NCI-H187 (cell line): ENCODE data around the gene AP2A2.
A peak's percentile ranks its signal among the peaks of the same experiment; 100 is the strongest.

Experiments
- DNase-seq, 2 experiments: peaks; one replicate each; lab custom pipeline; 2025; lab: John Stamatoyannopoulos, UW

AP2A2 gene

DNA sequence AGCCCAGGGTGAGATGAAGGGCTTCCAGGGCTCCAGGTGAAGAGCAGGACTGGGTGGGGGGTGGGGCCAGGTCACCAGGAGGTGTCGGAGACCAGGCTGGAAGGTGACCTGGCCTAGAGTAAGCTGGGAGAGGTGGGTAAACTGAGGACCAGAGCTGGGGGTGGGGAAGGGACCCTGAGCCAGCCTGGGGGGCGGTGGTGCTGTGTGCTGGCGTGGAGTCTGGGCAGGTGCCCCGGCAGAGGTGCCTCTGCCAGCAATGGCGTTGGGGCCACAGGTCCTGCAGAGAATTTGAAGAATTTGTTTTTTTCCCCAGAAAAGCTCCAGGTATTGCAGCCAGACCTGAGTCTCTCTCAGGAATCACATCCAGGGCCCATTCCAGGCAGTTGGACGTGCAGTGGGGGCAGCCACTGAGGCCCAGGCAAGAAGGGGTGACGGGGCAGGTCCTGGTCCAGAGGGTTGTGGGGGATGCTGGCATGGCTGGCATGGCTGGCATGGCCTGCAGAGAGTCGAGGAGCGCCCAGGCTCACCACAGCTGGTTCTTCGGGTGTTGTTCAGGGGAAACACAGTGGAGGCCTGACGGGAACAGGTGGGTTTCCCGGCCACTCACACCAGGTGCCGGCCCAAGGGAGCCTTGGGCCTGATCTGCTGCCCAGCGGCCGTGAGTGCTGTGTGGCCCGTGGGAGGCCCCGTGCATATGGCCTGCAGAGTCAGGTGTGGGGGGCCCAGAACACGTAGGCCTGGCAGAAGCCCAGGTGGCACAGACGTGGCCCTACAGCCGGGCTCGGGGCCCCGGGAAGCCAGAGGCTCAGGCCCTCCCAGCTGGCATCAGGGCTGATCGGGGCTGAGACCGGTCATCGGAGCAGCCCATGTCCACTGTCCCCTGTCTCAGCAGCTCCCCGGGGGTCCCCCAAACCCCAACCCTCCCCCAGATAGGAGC, 117.2 kb downstream of the AP2A2 start:
- DNase-seq, result no peak

DNA sequence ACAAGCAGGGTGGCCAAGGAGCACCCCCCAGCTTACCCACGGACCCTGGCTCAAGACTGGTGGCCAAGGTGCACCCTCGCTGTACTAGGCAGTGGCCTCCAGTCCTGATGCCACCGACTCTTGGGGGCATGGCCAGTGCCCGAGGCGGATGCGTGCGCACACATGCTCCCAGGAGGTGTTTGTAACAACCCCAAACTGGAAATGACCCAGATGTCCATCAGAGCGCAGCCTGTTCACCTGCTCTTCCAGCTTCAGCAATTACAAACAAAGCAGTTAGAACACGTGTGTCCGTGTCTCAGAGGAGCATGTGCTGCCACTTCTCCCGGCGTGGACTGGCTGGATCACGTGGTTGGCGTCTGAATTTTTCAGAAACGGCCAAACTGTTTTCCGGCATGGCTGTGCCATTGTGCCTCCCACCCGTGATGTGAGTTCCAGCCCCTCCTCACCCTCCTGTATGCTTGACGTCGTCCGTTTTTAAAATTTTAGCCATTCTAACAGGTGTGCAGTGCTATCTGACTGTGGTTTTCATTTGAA, 118.0 kb downstream of the AP2A2 start:
- DNase-seq, result no peak

DNA sequence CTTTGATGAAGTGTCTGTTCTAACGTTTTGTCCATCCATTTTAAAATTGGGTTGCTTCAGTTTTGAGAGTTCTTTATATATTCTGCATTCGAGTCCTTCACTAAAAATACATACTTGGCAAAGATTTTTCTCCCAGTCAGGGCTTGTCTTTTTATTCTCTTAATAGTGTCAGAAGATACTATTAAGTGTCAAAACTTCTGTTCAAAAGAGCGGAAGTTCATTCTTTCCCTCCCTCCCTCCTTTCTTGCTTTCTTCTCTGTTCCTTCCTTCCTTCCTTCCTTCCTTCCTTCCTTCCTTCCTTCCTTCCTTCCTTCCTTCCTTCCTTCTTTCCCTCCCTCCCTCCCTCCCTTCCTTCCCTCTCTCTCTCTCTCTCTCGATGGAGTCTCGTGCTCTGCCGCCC, 118.5 kb downstream of the AP2A2 start:
- no peak for DNase-seq

DNA sequence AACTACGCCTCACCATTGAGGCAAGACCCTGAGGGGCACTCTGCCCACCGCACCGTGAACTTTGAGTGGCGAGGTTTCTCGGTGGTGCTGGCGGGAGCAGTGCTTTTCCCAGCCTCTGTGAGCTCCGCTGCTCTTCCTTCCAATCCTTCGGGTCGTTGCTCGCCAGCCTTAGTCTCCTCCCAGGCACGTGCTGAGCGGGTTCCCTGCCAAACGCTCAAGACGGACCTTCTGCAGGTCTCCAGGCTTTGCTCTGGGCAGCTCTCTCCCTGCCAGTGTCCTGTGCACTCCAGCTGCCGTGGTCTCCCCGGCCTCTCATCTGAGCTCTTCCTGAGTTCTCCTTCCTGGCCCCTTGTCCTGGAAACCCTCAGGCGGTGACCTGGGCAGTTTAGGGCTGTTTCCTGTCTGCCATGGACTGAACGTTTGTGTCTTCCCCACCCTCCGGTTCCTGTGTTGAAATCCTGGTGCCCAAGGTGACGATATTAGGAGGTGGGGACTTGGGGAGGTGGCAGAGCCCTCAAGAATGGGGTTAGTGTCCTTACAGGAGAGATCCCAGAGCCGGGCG, 122.0 kb downstream of the AP2A2 start:
- no peak for DNase-seq

DNA sequence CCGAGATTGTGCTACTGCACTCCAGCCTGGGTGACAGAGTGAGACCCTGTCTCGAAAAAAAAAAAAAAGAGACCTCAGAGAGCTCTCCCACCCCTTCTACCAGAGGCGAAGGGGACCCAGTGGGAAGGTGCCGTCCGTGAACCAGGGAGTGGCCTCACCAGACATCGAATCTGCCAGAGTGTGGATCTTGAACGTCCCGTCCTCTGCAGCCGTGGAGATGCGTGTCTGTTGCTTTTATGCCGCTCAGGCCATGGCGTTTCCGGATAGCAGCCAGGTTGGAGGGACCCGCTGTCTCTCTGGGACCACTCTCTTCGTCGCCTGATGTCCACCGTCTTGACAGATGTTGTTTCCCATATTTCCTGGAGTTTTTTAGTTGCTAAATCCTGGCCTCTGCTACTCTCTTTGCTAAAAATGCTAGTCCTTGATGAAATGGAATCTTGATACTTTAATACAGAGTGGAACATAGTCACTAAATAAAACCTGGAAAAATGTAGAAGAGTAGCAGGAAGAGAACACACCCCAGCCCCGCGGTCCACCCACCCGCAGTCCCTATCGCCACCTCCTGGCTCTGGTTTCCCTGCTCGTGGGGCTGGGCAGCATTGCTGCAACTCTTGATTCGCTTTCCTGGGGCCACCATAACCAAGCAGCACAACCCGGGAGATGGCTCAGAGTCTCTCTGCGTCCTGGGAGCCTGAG, 122.9 kb downstream of the AP2A2 start:
- DNase-seq, result no peak

DNA sequence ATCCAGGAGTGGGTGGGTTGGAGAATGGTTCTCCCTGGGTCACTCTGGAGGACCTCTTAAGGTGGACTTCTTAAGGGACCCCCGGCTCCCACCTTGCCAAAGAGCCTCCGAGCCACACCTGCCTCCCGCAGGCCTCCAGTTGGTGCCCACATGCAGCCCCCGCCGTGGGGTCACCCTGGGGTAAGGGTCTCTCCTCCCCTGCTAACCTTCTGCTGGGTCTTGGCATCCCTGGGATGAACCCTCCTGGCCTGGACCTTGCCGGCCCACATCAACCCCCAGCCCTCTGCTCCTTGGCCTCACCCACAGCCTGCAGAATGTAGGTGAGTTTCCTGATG, 123.4 kb downstream of the AP2A2 start:
- DNase-seq, result no peak

DNA sequence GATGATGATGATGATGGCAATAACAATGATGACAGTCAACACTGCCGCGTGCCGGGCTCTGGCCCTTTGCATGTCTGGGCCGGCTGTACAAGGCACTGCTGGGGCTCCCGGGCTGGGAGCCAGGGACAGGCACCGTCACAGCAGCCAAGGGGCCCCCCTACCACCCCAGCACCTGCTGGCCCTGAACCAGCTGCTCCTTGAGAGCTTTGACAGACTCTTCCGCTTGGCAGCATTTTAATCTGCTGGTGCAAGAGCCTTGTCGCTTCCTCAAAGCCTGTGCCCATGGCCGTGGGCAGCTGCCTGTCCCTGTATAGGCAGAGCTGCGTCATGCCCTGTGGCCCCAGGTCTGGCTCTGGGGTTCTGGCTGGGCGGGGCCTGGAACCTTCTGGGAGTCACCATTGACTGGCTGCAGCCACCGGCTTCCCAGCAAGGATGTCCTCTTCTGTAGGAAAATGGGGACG, 123.8 kb downstream of the AP2A2 start:
- no peak for DNase-seq

DNA sequence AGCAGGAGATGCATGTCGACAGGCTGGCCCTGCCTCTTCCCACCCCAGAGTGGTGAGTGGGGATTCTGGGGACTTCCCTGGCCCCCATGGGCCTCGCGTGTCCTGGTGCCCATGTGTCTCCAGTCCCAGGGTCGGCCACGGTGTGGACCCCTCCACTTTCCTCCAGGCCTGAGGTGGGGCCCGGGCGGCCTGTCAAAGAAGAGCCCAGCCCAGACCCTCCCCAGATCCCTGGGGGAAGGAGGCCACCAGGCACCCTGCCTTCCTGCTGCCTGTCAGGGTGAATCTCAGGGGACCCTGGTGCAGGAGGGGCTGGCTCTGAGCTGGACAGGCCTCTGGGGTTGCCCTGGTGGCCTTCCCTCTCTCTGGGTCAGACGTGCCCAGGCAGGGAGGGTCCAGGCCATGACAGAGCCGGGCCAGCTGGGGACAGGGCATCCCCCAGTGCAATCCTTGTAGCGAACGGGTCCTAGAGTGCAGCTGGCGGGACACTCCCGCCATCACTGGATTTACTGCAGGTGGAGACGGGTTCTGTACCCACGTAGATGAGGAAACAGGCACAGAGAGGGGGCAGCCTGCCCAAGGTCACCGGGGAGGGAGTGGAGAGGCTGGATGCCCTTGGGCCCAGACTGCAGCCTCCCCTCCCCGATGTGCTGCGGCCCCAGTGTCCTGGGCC, 124.4 kb downstream of the AP2A2 start:
- no peak for DNase-seq

DNA sequence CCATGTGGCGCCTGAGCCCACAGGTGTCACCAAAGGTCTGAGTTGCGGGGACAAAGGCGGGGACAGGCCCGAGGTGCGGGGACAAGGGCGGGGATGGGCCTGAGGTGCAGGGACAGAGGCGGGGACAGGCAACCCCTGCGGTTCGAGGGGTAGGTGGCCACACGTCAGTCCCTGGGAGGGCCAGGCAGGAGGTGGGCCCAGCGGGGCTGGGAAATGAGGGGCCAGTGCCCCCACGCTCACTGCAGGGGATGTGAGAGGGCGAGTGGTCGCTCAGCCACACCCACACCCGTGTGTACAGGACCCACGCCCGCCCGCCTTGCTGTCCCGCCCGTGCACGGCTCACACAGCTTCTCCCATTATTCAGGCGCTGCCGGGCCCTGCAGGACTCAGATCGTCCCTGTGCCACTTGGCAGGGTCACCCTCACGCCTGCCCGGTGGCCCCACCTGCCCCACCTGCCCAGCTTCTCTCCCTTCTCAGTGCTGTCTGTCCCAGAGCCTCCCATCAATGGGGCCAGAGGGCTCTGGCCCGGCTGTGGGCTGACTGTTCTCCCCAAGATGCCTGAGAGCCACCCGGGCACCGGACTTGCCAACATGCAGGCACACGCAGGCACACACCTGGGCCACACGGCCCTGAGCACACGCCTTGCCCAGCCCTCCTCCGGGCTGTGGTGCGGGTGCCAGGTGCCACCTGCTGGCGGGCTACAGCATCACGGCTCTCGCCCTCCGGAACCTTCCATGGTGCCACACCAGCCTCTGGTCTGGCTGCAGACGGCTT, 125.1 kb downstream of the AP2A2 start:
- peak; percentile 56 to 66 for DNase-seq

DNA sequence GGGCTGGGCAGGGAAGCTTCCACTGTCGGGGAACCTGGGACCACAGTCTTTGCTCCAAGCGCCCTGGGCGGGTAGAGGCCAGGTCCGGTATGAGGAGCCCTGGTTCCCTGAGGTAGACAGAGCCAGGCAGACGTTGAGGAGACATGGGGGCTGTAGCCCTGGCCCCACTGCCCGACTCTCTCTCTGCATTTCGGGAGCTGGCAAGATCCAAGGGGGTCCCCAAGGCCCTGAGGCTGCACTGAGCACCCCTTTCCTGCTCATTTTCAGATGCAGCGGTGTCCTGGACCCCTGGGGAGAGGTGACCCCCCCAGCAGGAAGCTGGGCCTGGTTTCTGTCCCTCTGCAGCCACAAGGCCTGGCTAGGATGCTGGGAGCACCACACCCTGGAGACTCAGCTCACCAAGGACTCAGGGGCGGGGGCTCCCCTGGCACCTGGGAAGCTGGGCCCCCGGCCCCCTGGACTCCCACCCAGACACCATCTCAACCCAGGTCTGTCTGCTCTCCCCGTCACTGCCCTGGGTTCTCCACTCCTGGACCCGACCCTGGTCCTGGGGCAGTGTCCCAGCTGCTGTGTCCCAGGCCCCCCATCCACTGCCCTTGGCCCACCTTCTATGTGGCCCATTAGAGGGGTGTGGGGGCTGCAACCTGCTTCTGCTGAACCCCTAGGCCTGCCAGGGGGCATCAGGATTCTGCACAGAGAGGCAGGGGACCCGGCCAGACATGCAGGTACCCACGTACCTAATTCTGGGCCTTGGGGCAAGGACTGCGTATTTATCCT, 125.9 kb downstream of the AP2A2 start:
- no peak for DNase-seq

DNA sequence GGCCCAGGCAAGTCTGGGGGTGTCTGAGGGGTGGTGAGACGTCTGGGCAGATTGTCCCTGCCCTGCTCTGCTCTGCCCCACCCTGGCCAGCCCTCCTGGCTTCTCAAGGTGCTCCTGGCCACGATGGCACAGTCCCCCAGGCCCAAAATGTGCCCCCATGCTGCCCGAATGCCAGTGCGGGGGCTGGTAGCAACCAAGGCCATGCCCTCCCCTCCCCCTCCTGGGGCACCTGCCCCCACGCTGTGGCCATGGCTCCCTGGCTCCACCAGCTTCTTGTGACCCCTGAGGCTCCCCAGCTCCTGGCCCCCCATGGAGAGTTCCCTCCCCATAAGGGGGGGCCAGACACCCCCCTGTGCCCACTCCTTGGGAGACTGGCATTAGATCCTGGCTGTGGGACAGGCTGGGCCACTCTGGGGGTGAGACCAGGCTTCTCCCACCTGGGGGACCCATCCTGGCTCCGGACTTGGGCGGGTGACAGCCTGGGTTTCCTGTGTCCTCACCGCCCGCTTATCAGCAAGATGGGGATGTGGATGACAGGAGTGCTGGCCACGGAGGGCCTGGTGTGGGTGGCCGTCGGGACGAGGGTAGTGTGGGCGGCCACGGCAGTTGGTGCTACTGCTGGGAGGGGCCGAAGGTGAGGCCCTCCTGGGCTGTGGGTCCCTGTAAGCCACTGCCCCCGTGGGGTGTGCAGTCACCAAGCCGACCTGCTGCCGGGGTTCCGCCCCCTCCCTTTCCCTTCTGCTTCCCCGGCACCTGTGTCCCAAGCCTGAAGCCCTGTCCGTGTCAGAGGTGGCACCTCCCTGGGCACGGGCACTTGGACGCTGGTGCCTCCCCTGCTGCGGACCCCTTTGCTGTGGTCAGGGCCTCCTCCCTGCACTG, 126.7 kb downstream of the AP2A2 start:
- DNase-seq, result no peak

DNA sequence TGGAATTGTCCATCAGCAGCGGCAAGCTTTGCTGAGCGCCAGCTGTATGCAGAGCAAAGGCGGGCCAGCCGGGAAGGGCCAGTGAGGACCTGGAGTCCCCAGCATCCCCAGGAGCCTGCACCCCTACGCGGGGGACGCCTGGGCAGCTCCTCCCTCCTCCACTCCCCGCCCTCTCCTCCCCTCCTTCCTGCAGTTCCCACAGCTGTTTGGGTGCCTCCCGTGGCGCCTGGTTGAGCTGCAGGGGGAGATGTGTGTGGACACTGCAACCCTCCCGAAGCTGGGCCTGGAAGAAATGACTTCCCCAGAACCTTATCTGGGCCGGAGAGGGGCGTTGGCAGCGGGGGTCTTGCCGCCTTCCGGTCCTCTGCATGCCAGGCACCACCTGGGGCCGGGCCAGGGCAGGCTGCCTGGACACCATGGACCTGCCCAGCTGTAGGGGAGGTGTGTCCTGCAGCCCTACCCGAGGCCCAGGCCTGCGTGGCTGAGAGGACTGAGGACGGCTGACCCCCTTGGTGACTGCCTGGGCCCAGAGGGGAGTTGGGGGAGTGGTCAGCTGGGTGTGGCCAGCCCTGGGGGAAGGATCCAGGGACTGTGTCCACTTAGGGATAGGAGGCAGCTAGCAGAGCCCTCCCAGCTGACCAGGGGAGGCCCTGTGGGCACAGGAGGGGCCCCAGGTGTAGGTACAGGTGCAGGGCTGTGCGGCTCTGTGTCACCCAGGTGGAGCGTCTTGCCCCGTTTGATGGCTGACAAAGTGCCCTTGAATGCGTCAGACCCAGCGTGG, 127.6 kb downstream of the AP2A2 start:
- no peak for DNase-seq

DNA sequence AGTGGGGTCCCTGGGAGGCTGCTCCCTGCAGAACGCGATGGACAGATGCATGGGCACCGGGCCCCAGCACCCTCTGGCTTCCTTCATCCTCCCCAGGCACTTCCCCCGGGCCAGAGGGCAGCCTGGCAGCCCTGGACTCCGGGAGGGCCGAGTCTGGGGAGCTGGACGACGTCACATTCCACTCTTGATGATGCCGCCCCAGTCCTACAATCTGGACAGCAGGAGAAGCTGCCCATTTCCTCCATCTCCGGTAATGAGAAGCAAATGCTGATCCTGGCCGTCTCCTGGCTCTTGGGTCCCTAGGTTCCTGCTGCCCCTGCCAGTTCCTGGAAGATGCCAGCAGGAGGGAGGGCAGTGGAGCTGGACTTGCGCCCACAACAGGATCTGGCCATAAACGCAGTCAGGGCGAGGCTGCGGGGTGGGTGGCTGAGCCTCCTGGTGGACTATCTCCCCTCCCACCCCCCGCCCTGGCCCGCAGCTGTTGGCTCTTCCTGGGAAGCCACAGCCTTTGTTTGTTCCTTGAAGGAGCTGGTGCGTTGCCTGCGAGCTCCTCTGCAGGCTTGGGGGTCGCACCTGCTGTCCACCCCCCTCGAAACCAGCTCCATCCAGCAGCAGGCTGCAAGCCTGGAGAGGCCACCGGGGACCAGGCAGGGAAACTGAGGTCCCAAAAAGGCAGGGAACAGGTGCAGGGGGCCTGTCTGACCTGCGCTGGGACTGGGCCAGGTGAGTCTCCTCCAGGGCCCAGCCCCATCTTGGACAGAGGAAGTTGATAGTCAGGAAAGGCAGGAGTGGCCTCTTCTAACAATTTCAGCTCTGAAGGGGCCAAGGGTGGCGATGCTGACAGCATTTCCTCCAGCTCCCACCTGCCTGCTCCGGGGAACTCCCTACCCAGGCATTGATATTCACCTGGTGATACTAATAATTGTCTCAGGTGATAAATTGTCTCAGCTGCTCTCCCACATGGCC, 128.8 kb downstream of the AP2A2 start:
- DNase-seq, result no peak

DNA sequence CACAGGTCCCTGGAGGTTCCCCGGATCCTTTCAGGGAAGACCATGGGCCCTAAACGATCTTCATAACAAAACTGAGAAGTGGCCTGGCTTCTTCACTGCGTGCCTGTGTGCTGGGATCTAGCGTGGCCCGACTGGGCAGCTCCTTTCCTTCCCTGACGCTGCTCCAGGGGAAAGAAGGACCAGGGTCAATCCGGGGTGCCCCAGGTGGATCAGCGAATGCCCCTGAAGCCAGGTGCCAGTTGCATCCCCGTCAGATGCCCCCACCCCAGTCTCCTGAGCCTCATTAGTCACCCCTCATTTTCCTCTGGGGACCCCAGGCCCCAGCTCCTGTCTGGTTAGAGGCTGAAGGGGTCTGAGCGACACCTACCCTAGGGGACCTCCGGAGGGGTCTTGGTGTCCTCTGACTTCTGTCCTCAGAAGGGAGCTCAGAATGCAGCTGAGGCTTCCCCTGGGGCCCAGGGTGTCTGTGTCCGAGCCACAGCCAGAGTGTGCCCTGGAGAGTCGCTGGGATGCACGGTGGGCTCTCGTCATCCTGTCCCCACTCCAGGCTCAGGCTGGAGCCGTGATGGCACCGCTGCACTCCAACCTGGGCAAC, 129.5 kb downstream of the AP2A2 start:
- no peak for DNase-seq

DNA sequence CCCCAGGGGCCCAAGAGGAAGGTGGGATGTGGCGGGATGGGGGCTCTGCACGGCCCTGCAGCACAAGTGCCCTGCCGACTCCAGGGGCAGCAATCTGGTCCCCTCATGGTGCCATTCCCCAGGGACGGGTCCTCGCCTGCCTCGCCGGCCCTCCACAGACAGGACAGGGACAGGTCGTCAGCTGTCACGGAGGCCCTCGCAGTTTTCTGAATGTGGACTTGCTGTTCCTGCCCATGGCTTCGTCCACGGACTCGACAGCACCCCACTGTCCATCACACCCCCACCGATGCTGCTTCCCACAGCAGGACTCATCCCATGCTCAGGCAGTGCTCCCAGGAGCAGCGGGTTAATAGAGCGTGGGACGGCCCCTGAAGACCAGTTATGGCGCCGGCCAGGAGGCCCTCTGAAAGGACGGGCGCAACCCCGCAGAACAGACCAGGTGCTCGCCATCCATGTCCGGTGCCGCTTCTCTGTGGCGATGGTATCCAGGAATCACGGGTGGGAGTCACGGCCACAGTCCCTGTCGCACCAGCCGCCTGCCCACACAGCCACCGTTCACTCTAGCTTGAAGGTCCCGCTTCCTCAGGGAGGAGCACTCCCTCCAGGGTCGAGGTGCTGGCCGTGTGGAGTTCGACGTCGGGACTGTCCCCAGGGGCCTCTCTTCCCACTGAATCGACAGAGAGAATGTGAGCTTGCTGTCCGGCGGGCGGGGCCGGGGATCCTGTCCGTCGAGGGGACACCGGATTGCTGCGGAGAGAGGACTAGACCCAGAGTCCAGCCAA, 130.5 kb downstream of the AP2A2 start:
- no peak for DNase-seq

DNA sequence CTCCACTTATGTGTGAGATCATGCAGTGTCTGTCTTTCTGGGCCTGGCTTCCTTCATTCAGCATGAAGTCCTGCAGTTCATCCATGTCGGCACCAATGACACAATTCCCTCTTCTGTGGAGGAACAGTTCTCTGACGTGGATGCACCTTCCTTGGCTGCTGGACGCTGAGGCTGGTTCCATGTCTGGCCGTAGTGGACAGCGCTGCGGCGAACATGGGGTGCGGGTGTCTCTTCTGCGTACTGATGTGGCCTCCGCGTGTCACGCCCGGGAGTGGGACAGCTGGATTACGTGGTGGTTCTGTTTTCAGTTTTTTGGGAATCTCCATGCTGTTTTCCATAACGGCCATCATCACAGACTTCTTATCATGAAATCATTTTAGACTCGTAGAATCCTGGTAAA, 132.1 kb downstream of the AP2A2 start:
- DNase-seq, result no peak
